GM04504 (cell line): ENCODE measurements around the gene GFER.
"Not testable (repeated sequence)": the region's sequence is repeated elsewhere in the genome, so short reads cannot be mapped to it uniquely, and the experiment has no call there.

Source experiments
- DNase-seq: peaks from one replicate; pipeline ENCODE4 v3.0.0-alpha.2; 2012; ENCODE audit warnings: low read depth

Gene GFER

DNA sequence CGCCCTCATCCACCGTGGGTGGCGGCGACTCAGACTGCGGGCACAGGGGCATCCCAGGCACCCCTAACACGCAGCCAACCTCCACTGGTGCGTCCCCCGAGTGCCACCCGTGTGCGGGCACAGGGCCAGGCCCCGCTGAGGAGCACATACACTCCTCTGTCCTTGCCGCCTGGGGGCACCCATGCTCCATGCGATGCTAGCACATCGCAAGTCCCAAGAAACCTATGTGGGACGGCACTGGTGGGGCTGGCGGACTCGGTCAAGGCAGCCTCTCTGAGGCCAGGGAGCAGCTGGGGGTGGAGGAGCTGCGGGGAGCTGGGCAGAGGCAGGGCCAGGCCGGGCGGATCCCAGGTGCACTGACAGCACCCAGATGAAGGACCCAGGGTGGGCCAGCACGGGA, 21.7 kb downstream of the GFER start:
- no peak for DNase-seq

DNA sequence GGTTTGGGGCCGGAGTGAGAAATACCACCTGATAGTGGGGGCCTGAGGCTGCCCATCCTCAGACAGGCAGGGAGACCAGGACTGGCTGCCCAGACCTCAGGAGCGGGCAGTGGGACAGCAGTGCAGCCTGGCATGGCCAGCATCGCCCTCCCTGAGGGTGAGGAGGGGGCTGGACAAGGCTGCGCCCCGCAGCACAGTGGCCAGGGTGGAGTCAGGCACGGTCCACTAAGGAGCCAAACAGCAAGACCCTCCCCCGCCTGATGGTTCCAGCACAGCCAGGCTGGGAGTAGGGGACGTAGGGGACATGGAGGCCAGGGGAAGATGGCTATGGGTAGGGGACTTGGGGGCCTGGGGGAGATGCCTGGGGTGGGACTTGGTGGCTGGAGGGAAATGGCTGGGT, 22.3 kb downstream of the GFER start:
- no peak for DNase-seq

DNA sequence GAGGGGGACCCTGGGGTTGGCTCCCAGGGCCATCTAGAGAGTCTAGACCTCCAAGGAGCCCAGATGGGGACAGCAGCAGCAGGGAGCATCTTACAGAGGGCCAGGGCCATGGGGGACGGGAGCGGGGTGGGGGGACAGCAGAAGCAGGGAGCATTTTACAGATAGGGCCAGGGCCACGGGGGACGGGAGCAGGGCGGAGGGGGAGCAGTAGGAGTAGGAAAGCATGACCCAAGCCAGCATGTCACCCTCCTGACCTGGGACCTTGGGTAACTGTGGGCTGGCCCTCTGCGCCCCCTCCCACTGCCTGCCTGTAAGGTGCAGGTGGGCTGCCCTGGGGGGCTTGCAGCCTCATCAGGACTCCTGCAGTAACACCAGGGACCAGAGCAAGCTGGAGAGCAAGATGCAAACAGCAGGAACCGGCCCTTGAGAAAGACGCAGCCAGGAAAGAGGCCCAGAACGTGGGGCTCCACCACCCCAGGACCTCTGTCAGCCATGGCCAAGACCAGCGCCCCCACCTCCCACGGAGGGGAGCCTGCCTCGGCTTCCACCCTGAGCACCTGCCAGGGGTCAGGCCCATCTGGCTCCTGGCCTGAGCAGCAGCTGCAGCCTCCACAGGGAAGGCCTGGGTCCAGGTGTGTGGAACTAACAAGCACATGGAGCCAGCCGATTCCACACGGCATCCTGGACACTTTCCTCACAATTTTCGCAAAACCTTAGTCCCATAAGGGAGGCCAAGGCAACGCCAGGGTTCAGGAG, 23.3 kb downstream of the GFER start:
- DNase-seq: no peak

DNA sequence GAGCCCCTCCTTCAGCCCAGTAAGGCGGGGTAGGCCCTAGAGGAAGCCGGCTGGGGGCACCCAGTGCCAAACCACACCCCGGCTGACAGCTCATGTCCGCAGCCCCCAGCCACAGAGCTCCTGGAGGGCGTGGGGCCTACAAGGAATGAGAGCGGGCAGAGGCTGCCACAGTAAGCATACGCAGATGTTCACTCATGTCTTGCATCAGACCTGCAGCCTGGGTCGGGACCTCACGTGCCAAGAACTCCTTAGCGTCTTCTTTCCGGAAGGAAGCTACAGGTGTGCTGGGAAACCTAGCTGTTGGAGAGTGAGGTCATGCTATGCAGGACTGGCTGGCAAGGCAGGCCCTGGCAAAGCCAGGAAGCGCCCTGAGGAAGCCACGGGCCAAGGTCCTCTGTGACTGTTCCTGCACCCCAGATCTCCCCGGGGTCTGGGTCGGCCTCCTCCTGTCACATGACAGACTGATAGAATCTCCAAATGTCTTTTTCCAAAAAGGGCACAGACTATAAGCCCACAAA, 24.1 kb downstream of the GFER start:
- peak; percentile 74 for DNase-seq

- DNase-seq: no peak
Observed at GRCh38 chr16:2008631-2009163, 24.7 kb downstream of the GFER start.

DNA sequence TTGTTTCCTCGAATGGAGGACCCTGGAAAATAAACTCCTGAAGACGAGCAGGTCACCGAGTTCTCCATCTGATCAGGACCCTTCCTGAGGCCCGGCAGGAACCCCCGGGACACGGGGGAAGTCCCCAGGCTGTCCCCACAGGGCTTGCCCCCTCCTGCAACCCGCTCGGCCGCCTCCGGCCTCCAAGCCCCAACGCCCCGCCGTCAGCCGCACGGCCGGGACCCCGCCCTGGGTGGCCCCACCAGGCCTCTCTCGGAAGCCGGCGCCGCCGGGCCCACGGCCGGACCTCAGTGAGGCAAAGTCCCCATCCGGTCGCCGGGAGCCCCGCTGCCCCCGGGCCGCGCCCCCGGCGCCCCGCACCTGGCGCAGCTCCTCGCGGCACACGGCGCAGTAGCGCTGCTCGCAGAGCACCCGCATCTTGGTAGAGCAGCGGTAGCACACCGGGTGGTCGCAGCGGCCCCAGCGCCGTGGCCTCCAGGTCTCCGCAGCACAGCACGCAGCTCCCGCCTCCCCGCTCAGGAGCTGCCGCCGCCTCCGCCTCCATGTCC, 25.2 kb downstream of the GFER start:
- no peak for DNase-seq

DNA sequence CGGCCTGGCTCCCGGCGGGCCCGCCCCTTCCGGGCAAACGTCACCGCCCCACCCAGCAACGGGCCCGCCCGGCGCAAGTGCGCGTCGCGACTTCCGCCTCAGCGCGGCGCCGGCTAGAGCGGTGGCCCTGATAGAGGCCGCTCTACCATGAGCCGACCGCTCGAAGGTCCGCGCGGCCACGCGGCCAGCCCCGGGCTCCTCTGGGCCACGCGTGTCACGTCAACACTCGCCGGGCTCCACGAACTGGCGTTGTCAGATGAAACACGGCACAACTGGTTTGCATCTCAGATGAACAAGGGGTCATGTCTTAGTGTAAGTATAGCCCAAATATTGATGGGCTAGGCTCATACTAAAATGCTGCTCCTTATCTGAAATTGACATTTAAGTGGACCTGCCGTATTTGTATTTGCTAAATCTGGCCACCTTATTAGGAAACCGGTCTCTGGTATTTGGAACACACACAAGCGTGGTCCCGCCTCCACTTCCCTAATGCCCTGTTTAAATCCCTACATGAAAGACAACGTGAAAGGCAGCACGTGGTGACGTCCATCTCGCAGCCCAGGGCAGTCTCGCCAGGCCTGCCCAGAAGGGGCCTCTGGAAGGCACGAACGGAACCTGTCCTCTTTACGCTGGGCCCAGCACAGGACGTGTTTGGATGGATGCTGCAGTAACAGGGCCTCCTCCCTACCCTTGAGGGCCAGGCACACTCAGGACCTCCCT, 26.0 kb downstream of the GFER start, which contains the start of gene ZNF598:
Gene ZNF598 (minus strand): TSS at position 31 of the 720 bp plus-strand sequence.
- DNase-seq: peak; percentile 82

- not testable (repeated sequence) for DNase-seq
Observed at GRCh38 chr16:2011726-2012125, 27.7 kb downstream of the GFER start.

DNA sequence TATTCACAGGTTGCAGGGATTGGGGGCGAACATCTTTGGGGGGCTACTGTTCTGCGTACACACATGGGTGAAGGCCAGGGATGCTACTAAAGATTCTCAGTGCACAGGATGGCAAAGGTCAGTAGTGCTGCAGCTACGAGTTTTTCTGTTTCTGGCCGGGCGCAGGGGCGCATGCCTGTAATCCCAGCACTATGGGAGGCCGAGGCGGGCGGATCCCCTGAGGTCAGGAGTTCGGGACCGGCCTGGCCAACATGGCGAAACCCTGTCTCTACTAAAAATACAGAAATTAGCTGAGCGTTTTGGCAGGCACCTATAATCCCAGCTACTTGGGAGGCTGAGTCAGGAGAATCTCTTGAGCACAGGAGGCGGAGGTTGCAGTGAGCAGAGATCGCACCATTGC, 29.5 kb downstream of the GFER start:
- DNase-seq: no peak

DNA sequence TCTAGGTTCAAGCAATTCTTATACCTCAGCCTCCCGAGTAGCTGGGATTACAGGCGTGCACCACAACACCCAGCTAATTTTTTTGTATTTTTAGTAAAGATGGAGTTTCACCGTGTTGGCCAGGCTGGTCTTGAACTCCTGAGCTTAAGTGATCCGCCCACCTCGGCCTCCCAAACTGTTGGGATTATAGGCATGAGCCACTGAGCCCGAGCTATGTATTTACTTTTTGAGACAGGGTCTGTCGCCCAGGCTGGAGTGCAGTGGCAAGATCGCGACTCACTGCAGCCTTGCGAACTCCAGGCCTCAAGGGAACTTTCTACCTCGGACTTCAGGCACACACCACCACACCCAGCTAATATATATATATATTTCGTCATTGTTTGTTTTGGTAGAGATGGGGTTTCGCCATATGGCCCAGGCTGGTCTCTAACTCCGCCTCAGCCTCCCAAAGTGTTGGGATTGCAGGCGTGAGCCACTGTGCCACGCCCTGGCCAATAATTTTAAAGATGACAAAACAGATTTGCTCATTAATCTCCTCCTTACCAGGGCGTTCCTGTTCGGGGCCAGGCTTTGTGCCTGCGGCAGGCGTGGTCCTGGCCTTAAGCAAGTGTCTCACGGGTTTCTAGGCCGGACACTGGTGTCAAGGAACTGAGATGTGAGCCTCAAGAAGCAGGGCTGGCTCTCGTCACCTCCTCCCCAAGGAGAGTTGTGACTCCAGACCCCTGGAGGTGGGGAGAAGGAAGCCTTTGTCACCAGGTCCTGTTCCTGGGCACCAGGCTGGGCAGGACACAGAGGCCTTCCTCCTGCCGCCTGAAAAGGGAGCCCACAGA, 31.3 kb downstream of the GFER start:
- DNase-seq: no peak

GRCh38 chr16:2015947-2016208, 31.9 kb downstream of the GFER start:
- no peak for DNase-seq

GRCh38 chr16:2016407-2016922, 32.5 kb downstream of the GFER start:
- no peak for DNase-seq

DNA sequence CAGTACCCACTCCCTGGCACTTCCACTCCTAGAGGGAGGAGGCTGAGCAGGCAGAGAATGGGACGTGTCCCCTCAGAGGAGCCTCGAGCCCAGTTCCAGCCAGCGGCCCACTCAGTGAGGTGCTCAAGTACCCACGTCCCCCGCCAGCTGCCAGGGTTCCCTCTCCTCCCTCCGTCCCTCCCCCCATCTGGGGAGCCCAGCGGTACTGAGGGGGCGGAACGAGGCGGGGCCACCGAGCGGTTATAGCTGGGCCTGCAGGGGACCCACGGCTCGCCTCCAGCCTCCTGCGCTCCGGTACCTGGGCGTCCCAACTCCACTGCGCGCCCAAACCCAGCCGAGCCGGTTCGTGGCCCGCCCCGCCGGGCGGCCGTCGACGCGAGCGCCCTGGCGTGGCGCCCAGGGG, 35.5 kb downstream of the GFER start, which contains the start of gene NPW:
Gene NPW (plus strand): TSS at position 268 of the 403 bp plus-strand sequence.
- DNase-seq: no peak

- DNase-seq: no peak
Observed at GRCh38 chr16:2019921-2020831, 36.2 kb downstream of the GFER start.

GRCh38 chr16:2022723-2023091, 38.7 kb downstream of the GFER start:
- no peak for DNase-seq

DNA sequence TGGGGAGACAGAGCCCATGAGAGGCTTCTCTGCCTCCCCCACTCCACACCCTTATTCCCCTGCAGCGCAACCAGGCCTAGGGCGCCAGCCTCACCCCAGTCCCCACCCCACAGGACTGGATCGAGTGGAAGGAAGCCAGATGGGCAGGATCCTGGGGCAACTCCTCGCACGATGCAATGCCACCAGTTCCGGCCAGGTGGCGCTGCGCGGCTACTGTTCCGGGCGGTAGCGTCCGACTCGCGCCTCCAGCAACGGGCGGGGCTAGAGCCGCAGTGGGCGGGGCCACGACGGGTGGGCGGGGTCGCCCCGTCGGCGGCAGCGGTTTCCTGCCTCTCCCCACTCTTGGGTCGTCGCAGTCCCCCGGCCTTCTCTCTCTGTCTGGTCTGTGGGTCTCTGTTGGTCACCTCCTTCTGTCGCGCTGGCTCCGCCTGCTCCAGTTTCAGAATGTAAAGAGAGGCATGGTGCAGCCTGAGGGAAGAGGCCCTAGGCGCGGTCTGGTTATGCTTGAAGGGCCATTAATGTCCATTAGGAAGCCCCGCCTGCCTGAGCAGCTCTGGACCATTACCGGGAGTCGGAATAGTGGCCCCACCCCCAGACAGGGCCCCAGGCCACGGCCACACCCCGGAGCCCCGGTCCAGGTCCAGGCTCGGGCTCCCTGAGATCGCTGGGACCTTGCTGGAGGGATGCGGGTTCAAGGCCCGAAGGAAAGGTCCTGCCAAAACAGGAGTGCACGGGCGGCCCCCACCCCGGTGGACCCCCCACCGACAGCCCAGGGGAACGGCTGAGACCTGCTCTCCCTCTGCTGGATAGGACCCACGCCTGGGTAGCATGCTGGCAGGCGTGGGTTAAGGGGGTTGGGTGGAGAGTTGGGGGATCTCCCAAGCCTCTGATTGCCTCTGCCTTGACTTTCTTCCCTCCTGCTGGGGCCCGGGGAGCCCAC, 39.4 kb downstream of the GFER start:
- DNase-seq: peak; percentile 69

- no peak for DNase-seq
Observed at GRCh38 chr16:2024032-2024420, 40.0 kb downstream of the GFER start.

GRCh38 chr16:2025251-2025650, 41.3 kb downstream of the GFER start:
- DNase-seq: no peak

GRCh38 chr16:2025878-2026460, 42.0 kb downstream of the GFER start:
- no peak for DNase-seq
